ENCODE results near the gene APOB. TPM values are rescaled to one million over a fixed set of nuclear protein-coding genes. Genes with fewer than 3 reads are reported as not detected.

The APOB gene
- total RNA-seq, 1 donor from 2014 or later: 3.4 TPM

DNA sequence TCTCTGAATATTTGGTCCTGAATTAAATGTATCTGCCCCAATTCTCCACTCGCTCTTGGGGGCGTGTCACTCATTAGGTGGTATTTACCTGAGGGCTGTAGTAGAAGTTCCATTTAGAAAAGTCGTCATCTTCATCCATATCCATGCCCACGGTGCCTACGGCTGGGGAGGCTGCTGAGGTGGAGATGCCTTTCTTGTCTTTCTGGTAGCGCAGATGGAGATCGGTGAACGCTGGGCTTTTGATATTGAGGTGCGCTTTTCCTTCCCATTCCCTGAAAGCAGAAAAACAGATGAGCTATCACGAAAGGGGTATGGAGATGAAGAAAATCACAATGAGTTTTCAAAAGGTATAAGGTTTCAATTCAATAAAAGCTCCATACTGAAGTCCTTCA lies 39.7 kb downstream of the APOB start:
- DNase-seq: no peak

DNA sequence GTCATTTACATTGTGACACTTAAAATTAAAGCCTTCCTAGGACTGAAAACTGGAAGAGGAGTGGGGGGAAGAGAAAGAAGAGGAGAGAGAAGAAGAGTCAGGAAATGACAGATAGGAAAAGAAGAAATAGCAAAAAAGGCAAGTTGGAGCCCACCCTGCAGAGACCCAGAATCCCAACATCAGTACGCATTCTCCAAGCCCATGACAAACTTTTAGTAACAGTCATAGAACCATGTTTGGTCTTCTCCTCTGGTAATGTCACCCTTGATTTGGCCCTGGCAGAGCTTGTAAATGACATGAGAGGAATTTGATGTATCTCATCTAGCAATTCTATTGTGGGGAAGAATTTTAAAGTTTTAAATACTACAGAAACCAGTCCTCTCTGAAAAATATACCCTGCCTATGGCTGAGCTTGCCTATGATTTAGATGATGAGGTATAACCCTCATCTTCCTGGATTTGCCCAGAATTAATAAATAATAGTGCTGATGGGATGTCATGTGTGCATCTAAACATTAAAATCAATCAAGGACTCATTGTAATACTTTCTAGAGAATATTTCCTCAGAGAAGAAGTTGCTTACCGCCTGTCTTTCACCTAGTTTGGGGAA lies 40.2 kb downstream of the APOB start:
- DNase-seq: no peak

DNA sequence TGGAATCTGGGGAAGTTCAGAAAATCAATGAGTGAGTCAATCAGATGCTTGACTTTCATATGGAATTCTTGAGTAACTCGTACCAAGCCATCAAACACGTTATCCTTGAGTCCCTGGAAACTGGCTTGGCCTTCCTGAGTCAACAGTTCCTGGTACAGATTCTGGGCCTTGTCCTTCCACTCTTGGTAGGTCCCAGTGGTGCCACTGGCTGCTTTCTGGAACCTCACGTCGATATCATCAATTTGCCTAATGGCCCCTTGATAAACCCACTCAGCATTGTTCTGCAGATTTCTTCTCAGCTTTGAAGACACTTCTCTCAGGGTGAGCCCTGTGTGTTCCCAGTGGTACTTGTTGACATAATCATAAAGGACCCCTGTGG lies 41.1 kb downstream of the APOB start:
- no peak for DNase-seq

DNA sequence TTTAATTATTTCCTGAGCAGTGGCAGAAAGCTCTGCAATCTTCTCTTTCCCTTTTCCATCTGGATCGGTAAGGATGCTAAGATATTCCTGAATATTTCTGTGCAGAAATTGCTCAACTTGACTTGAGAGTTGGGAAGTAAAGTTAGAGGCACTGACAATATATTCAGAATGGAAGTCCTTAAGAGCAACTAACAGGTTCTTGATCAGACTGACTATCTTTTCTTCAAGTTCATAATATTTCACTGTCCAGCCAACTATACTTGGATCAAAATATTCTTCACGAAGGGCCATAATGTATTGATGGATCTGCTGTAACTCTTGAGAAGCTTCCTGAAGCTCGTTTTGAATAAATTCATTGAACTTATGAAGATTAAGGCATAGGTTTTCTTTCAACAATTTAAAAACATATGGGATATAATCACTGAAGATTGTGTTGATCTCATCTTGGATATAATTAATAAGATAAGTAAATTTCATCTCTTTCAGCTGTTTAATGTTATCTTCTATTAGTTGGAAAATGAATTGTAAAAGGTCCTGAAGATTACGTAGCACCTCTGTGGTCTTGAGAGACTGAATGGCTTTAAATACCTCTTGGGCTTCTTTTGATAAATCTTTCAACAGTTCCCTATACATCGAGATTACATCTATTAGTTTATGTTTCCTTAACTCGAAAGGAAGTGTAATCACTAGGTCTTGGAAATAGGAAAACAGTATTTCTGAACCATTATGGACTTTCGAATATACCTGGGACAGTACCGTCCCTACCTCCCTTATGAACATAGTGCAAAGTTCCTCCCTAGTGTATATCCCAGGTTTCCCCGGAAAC lies 41.7 kb downstream of the APOB start:
- no peak for DNase-seq

DNA sequence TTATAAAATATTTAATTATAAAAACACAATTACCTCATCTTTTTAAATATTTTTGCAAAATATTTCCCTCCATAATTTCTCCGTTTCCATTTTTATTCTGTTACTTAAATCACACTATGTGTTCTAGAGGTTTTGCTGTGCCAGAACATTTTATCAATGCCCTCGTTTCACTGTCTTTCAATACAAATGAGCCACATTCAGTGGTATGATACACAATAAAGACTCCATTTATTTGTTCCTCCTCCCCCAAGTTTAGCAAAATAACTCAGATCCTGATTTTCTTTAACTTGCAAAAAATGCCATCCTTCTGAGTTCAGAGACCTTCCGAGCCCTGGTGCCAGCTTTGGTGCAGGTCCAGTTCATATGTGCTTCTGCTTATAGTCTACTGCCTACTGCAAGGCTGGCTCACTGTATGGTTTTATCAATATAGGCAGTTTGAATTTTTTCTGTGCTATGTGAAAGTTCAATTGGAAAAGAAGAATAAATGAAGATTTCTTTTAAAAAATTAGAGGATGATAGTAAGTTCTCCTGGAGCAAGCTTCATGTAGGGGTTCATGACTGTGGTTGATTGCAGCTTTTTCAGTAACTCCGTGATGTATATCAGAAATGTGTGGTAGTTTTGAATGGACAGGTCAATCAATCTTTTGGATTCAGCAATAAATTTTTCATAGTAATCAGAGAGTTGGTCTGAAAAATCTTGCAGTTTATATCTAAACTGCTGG lies 42.5 kb downstream of the APOB start:
- peak; percentile 26 for DNase-seq

DNA sequence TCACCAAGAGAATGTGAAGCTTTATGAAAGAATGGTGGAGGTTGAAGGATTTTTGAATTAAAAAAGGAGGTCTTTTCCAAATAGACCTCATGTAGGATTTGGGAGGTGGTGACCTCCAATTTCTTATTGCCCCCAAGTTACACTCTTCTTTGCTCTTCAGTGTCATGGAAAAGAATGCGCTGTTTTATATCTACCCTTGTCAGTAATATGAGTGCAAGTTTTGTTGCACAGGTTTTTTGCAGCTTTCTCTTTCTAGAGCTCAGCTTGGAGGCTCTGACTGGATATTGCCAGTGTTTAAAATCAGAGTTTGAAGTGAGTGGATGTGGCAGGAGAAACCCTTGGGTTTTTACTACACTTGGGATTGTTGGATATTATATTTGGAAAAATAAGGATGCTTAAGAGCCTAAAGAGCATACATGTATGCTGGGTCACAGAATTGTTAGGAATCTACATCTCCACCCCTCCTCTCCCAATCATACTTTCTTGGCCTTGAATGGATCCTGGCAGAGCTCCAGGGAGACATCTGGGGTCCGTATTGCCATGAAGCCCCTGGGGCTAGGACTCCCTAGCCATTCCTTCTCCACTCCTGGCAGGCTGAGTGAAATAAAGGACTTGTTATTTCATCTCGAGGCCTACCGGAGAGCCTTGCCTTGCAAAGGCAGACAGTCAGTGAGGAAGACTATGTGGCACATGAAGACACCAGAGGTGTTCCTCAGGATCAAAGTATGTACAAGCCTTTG lies 43.8 kb downstream of the APOB start:
- peak; percentile 27 for DNase-seq

DNA sequence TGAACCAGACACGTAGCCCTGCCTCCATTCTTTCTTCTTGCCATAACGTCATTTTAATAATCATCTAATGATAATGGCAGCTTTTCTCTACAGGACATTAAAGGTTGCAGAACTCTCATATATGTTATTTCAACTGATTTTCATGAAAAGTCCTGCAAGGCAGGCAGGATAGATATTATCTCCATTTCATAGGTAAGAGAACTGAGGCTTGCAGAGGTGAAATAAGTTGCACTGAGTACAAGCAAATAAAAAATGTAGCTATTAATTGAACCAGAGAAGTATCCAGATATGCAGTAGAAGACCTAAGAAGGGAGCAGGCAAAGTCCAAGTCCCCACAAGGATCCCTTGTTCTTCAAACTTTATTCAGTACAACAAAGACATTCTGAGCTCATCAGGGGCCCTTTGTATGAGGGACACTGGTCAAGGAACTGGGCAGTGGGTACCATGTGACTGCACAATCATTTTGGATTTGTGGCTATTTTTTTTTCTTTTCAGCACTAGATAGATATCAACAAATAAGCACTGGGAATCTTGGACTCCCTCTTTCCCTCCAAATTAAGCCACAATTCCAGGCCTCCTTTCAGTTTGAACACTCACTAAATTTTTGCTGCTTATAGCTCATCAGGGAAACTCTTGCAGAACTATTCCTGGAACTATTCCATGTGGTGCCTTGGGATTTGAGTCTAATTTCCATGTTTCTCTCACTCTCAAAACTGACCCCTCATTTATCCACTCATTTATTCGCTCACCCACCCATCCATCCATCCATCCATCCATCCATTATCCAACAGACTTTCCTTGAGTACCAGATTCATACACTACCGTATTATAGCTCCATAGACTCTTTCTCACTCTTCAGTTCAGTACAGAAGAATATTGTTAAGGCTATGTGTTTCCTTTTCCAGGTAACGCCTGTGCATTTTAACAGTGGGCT lies 44.6 kb downstream of the APOB start:
- no peak for DNase-seq

DNA sequence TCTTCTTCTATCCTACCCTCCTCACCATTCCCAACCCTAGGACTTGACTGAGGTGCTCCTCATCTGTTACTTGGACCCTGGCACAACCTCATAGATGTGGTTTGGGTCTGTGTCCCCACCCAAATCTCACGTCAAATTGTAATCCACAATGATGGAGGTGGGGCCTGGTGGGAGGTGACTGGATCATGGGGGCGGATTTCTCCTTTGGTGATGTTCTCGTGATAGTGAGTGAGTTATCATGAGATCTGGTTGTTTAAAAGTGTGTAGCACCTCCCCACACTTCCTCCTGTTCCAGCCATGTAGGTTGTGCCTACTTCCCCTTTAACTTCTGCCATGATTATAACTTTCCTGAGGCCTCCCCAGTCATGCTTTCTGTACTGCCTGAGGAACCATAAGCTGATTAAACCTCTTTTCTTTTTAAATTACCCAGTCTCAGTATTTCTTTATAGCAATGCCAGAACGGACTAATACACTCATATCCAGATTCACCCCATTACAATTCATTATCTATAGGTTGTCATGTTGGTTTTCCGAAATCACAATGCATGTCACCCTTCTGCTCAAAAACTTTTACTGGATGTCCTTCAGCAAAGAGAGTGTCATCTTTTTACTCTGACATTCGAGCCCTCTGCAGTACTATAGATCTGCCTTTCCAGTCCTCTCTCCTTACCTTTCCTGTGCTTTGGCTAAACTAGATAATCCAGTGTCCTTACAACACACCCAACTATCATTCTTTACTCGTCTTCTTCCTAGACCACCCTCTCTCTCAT lies 45.7 kb downstream of the APOB start:
- no peak for DNase-seq

DNA sequence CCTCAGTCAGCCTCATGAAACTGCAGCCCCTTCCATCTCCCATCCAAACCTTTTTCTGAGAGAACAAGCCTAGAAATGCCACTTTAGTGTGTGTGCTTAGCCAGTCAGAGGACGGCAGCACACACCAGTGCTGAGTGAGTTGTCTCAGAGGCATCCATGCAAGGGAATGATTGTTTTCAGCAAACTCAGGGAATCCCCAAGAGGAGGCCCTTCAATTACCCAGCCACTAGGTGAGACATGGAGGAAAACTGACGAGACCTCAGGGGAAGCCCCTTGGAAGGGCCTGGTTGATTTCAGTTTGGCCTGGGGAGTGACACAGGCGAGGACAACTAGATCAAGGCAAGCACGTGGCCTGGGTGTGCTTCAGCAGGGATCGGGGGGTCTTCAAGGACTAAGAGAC lies 49.7 kb downstream of the APOB start:
- DNase-seq: no peak

DNA sequence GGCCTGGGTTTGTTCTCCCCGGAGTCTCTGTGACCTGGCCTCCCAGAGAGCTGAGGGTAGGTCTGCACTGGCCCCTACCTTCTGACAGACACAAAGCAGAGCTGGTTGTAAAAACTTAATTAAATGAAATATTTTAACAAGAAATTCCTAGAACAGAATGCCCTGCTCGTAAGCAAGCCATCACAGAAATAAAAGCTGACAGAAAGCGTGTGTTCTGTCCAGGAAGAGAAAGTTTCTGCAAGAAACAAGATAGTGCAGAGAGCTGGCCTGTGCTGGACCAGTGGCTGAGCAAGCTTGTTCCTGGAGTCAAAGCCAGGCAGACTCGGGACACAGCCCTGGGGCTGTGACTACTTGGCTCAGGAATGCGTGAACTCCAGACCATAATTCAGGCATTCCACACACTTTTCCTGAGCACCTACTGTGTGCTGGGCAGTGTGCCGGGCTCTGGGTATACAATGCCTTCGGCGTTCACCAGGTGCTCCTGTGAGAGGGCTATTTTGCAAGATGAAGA lies 51.6 kb downstream of the APOB start:
- DNase-seq: no peak

DNA sequence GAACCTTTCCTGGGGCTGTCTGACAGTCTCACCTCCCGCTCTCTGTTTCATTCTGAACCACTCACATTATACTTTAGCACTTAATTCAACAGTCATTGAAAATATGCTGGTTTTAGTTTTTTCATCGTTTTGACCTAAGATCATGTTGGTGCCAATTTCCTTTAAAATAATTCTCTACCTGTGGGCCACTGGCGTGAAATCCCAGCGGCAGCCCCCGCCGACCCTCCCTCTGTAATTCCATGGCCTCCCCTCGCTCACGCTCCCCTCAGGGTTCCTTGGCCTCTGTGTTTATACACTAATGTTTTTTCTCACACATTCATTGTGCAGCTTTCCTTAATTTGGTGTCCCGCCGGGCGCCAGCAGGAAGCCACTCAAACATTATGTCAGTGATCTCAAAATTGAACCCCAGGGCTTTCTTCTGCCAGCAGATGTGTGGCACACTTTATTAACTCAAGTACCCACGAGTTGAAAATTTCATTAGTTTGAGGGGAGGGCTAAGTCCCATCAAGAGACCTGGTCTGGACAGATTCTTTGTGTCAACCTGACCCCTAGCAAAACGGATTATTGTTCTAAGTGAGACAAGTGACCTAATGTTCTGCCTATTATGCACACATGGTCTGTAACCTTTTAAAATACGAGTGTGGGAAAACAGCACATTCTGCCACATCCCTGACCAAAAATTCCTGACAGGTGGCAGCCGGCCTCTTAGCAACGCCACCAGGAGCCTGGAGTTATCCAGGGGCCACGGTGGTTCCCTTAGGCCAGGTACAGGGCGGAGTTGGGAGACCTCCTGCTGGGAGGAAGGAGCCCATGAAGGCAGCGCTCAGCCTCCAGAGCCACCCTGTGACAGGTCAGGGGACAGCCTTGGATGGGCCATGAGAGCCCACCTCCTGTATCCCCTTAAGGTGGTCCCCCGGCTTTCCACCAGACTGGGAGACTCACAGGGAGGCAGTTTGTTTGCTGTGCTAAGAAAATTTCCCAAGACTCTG lies 53.1 kb downstream of the APOB start:
- no peak for DNase-seq

DNA sequence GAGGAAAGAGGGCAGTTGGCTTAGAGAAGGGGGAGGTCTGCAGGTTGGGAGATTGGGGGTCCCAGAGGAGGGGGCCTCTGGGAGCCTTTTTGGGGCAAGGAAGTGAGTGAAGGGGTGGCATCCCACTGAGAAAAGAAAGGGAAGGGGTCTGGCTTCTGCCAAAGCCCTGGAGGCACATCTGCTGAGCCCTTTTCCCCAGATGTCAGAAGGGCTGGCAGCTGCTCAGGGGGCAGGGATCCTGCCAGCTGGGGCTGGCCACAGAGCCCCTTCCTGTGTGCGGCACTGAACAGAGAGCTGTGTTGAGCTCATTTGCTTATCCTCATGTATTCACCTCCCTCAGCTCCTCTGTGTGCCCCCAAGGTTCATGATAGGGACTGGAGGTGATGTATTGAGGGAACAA lies 54.5 kb downstream of the APOB start:
- DNase-seq: no peak

DNA sequence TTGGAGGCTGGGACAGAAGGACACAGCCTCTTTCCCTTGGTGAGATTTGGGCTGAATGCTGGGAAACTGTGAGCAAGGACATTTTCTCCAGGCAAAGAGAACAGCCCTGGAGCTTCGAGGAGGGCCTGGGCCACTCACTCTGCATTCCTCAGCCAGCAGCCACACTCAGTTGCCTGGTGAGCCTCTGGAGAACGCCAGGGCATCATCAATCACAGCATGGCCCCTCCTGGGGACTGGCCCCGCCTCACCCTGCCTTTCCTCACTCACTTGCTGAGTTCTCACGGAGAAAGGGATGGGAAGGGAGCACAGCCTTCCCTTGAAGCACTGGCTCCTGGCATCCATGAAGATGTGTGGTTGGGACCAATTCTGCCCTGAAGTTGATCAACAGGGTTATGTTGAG lies 55.0 kb downstream of the APOB start:
- DNase-seq: no peak

DNA sequence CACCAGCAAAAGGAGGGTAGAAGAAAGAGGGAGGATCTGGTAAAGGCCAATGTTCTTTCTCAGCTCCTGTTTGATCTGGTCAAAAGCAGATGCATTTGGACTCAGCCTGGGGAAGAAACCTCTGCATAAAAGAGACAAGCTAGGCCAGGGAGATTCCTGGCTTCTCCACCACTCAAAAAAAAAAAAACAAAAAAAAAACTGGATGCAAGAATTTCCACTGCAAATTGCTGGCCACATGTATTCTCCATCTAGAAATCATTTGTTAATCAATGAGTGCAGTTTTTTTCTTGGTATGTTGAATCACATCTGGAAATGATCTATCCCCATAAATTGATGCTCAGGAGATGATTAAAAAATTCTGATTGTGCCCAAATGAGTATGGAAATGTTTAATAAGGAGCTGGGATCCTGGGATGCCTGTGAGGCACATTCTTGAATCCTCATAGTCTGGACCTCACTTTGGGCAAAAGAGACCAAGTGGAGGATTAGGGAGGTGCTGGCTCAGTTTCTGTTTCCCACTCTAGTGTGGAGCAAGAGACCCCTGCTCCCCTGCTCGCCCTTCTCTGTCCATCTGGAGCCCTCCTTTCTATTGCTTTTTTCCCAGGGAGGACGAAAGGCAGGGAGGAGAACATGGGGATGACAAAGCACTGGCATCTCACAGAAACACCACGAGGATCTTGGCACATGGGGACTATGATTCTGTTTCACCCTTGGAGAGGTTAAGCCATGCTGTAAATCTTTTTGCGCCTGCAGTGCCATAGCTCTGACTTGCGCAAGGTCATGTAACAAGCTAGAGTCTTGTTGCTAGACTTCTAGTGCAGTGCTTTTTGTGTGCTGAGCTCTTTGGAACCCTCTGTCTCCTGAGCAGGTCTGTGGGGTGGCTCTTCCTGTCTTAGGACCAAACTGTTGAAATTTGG lies 57.6 kb downstream of the APOB start:
- DNase-seq: peak; percentile 81

DNA sequence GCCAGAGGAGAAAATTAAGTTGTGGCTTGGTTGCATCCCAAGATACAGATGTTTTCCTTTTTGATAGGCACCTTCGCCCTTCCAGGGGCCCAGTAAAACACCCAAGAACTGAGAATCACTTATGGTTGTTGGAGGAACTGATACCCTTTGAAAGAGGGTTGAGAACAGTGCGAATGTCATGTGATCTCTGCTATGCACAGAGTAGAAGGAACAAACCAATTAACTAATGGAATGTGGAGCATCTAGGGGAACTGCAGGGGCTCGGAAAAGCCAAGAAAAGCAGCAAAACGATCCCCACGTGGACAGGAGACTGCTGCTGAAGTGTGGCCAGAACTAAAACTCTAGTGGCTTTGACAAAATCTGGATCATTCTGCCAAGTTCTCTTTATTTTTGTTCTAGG lies 58.8 kb downstream of the APOB start:
- DNase-seq: peak; percentile 19

DNA sequence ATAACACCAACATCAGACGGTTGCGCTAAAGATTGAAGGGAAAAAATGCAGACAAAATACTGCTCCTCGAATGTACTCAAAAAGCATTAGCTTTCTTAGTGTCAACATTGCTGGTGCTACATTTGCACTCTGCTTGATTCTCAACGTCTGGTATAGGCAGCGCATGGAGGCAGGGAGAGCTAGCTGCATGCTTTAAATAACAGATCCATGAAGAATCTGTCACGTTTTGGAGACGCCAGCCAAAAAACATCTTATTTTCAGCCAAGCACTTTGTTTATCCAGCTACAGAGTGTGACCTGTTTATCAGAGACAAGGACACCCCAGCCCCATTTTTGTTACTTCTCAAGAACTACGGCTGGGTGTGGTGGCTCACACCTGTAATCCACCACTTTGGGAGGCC lies 59.5 kb downstream of the APOB start:
- DNase-seq: peak; percentile 41

DNA sequence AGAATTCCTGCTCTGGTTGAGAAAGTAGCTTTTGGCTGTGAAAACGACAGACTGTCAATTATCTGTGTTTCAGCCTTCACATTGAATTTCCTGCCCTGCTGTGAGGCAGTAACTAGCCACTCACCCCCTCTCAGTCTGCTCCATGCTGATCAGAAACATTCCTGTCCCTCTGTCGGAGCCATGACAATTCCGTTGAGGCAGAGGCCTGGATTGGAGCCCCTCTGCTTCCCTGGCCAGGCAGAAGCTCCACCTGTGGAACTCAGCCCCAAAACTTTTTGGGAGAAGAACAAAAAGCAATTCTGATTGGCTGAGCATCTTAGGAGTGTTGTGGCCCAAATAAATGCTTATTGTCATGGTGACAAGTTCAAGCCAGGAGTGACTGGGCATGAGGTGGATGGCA lies 60.0 kb downstream of the APOB start:
- DNase-seq: no peak

DNA sequence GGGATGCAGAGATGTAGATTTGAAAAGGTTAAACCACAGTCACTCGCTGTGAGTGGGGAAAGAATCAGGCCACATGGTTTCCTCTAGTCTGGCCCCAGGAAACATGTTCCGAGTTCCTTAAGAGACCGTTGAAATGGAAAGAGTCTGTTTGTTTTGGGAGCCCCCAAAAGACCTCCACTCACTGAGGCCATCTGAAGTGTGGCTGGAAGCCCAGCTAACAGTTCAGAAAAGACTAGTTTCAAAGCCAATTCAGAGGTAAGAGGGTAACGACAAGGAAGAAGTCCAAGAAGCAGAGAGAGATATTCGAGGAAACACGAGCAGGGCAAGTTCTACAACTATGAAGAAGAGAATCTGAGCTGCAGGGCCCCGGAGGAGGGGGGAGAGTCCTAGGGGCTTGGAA lies 61.0 kb downstream of the APOB start:
- no peak for DNase-seq

Data from skin of body (tissue), 2 donors.